HG02981 (cell line): ENCODE data around the gene DNHD1.

Experiments
- ATAC-seq: cut with Tn5 transposase; IDR thresholded peaks from one replicate; pipeline ENCODE4 v1.9.1; 2021; ENCODE audit warnings: mild to moderate bottlenecking, moderate library complexity; ENCODE audit not compliant: unreplicated experiment

DNHD1 gene

GRCh38 chr11:6497069-6497839, at the start of gene DNHD1:
Gene DNHD1 (plus strand): TSS chr11:6497280. CDS start chr11:6498216, 936 bp downstream.
- ATAC-seq = no peak

GRCh38 chr11:6448574-6448973, 48.5 kb upstream of the DNHD1 start:
- ATAC-seq = no peak

- ATAC-seq = no peak
Measured at GRCh38 chr11:6452219-6452618, 44.9 kb upstream of the DNHD1 start.

- no peak for ATAC-seq
Measured at GRCh38 chr11:6453152-6453551, 43.9 kb upstream of the DNHD1 start.

- no peak for ATAC-seq
Measured at GRCh38 chr11:6455070-6455469, 42.0 kb upstream of the DNHD1 start.

- no peak for ATAC-seq
Measured at GRCh38 chr11:6456361-6457073, 40.6 kb upstream of the DNHD1 start.

- no peak for ATAC-seq
Measured at GRCh38 chr11:6457581-6458320, 39.3 kb upstream of the DNHD1 start.

- ATAC-seq = no peak
Measured at GRCh38 chr11:6458352-6459098, 38.6 kb upstream of the DNHD1 start.

GRCh38 chr11:6459099-6459450, 38.0 kb upstream of the DNHD1 start:
- ATAC-seq = no peak

- peak; percentile 59 for ATAC-seq
Measured at GRCh38 chr11:6468712-6469495, 28.2 kb upstream of the DNHD1 start.

GRCh38 chr11:6469599-6469998, 27.5 kb upstream of the DNHD1 start:
- ATAC-seq = no peak

GRCh38 chr11:6472934-6473333, 24.1 kb upstream of the DNHD1 start:
- no peak for ATAC-seq

GRCh38 chr11:6473451-6474412, 23.3 kb upstream of the DNHD1 start, which contains the start of gene TRIM3:
Gene TRIM3 (minus strand): TSS chr11:6473941. CDS start chr11:6465695, 8,246 bp downstream.
- ATAC-seq = peak; percentile 54

- no peak for ATAC-seq
Measured at GRCh38 chr11:6474413-6474792, 22.7 kb upstream of the DNHD1 start.

GRCh38 chr11:6474806-6475500, 22.1 kb upstream of the DNHD1 start:
- no peak for ATAC-seq

GRCh38 chr11:6475936-6476335, 21.1 kb upstream of the DNHD1 start:
- ATAC-seq = no peak

GRCh38 chr11:6476571-6476970, 20.5 kb upstream of the DNHD1 start:
- ATAC-seq = no peak

GRCh38 chr11:6480299-6480914, 16.7 kb upstream of the DNHD1 start:
- ATAC-seq = no peak
